ENCODE data around the gene FBXO11.

FBXO11 gene

GRCh38 chr2:47782671-47783485, 123.4 kb downstream of the FBXO11 start, which contains the start of gene MSH6:
MSH6 (plus strand) TSS chr2:47783145; CDS start chr2:47783234, 89 bp downstream.
- peak; percentile 72 for DNase-seq

GRCh38 chr2:47782381-47782670, 124.0 kb downstream of the FBXO11 start:
- DNase-seq = no peak

GRCh38 chr2:47779426-47779790, 126.9 kb downstream of the FBXO11 start:
- no peak for DNase-seq

- no peak for DNase-seq
Observed at GRCh38 chr2:47778698-47779425, 127.4 kb downstream of the FBXO11 start.

GRCh38 chr2:47777277-47777937, 128.9 kb downstream of the FBXO11 start:
- no peak for DNase-seq

GRCh38 chr2:47774567-47774966, 131.7 kb downstream of the FBXO11 start:
- no peak for DNase-seq

- no peak for DNase-seq
Observed at GRCh38 chr2:47772343-47772742, 134.0 kb downstream of the FBXO11 start.

- DNase-seq = peak; percentile 12
Observed at GRCh38 chr2:47771211-47771610, 135.1 kb downstream of the FBXO11 start.

GRCh38 chr2:47769318-47769717, 137.0 kb downstream of the FBXO11 start:
- no peak for DNase-seq

- DNase-seq = peak; percentile 28
Observed at GRCh38 chr2:47767880-47768609, 138.3 kb downstream of the FBXO11 start.

GRCh38 chr2:47767497-47767844, 138.8 kb downstream of the FBXO11 start:
- DNase-seq = no peak

- DNase-seq = no peak
Observed at GRCh38 chr2:47751856-47752414, 154.4 kb downstream of the FBXO11 start.

GRCh38 chr2:47747878-47748277, 158.4 kb downstream of the FBXO11 start:
- DNase-seq = no peak

- no peak for DNase-seq
Observed at GRCh38 chr2:47744074-47744473, 162.2 kb downstream of the FBXO11 start.

- no peak for DNase-seq
Observed at GRCh38 chr2:47741637-47742036, 164.7 kb downstream of the FBXO11 start.

- DNase-seq = no peak
Observed at GRCh38 chr2:47741101-47741500, 165.2 kb downstream of the FBXO11 start.
